Right lobe of liver (tissue), 6 donors: ENCODE results near the gene TMEM87B. TPM values are rescaled to one million over a fixed set of nuclear protein-coding genes. Genes with fewer than 3 reads are reported as not detected.
A peak's percentile ranks its signal among the peaks of the same experiment; 100 is the strongest.

Experiments
- ATAC-seq, 4 donors: fragments of 200-7000 bp; cut with Tn5 transposase; one replicate each; pipeline ENCODE4 v1.9.1; 2020; ENCODE audit warnings: mild to moderate bottlenecking in 4 of 4, moderate library complexity in 4 of 4
- DNase-seq, 3 donors: peaks; one replicate each; pipeline ENCODE4 v3.0.0-alpha.2; 2020
- H3K27ac ChIP-seq, 3 donors: fragments of 200-600 bp; one replicate each; pipeline ENCODE4 v1.8.0; 2022
- H3K27me3 ChIP-seq, 2 donors: fragments of 200-600 bp; one replicate each; pipeline ENCODE4 v1.8.0; 2022
- H3K36me3 ChIP-seq, 4 donors: fragments of 200-600 bp; sonication (generic) in 1 of 4; one replicate each; pipeline versions ENCODE4 v1.5.1 to v1.8.0; 2017 to 2022; ENCODE audit warnings: control low read depth in 1 of 4
- H3K4me1 ChIP-seq, 4 donors: fragments of 200-600 bp; sonication (generic) in 1 of 4; one replicate each; pipeline versions ENCODE4 v1.5.1 to v1.8.0; 2017 to 2022; ENCODE audit warnings: control low read depth in 1 of 4
- H3K4me3 ChIP-seq, 3 donors: fragments of 200-600 bp; one replicate each; pipeline ENCODE4 v1.8.0; 2022
- H3K9me3 ChIP-seq, 4 donors: fragments of 200-600 bp; sonication (generic) in 1 of 4; one replicate each; pipeline versions ENCODE4 v1.5.1 to v1.8.0; 2017 to 2022; ENCODE audit warnings: control low read depth in 1 of 4
- CTCF ChIP-seq, 4 donors: fragments of 200-600 bp in 3 of 4; fragments of 450-650 bp in 1 of 4; IDR thresholded peaks; one replicate each; pipeline versions ENCODE4 v1.5.1 to v1.8.0; 2016 to 2022; ENCODE audit warnings: antibody characterized with exemption in 4 of 4, mild to moderate bottlenecking in 2 of 4
- POLR2A ChIP-seq: fragments of 450-650 bp; IDR thresholded peaks from one replicate; pipeline ENCODE4 v1.6.1; 2017; ENCODE audit warnings: antibody characterized with exemption, mild to moderate bottlenecking
- WGBS: methylation state at CpG from one replicate; pipeline ENCODE4 v1.1.6; 2018; ENCODE audit warnings: low coverage, low lambda C conversion rate; ENCODE audit not compliant: insufficient coverage; ENCODE audit errors: missing lambda C conversion rate; 5-methylcytosine and 5-hydroxymethylcytosine counted together
- intact Hi-C, 2 donors: fragments of 100-400 bp; cut with DNase I; formaldehyde crosslinking; loops; one replicate each; pipeline versions ENCODE4 v1.11.2 to v1.14.1; 2022
- total RNA-seq, 6 experiments: library from RNA; depleted of rRNA in 2 of 6; stranded (reverse); fragments of >200 nt in 2 of 6; fragmentation: NEBNext Ultra II Directional in 3 of 6; extraction: Animal tissue kit (Norgen Biotek cat#: 25700) in 3 of 6; gene quantifications; one replicate each; pipeline versions ENCODE4 v1.1.0 to v1.2.4, GENCODE V29; 2016 to 2023
- donor health status: DM: no; HTN: yes; CAD: no.
- donor health status: DM: no; HTN: no; CAD: no.
- donor health status: DM: no; HTN: no; CAD: no.
- donor health status: DM: no; HTN: yes; CAD: no.
- donor health status: DM: no; HTN: yes; CAD: no.

TMEM87B gene
- total RNA-seq, 6 experiments from 2014 or later: 5.4 to 18.0 (median 8.8) TPM

- H3K27me3 ChIP-seq: no peaks in the 10 kb centered on the region
- H3K4me3 ChIP-seq: no peak overlapping the region
- H3K27ac ChIP-seq: no peak overlapping the region
- peak in 1 of 3 donors; percentile 13 for DNase-seq
- TF ChIP-seq CTCF (IDR thresholded peaks at IDR 0.05) (no peak), POLR2A (no peak)
- H3K36me3 ChIP-seq: no peaks in the 10 kb centered on the region
- no peak for ATAC-seq
- H3K9me3 ChIP-seq: no peaks in the 10 kb centered on the region
- no peaks in the 10 kb centered on the region for H3K4me1 ChIP-seq
- intact Hi-C loops: no loop called here
- 95% methylated on average over 17 of the region's 17 CpGs for WGBS
Measured at GRCh38 chr2:112147382-112148168, 92.5 kb downstream of the TMEM87B start.

GRCh38 chr2:112148477-112148876 lies 93.4 kb downstream of the TMEM87B start:
- H3K27me3 ChIP-seq: no peaks in the 10 kb centered on the region
- H3K4me3 ChIP-seq: no peak overlapping the region
- H3K9me3 ChIP-seq: no peaks in the 10 kb centered on the region
- TF ChIP-seq POLR2A (no peak), CTCF (IDR thresholded peaks at IDR 0.05) (no peak)
- ATAC-seq: no peak
- intact Hi-C loops: no loop called here
- no peaks in the 10 kb centered on the region for H3K36me3 ChIP-seq
- WGBS: no CpG with 5 or more reads among the region's 2 CpGs
- no peak overlapping the region for H3K27ac ChIP-seq
- no peak for DNase-seq
- H3K4me1 ChIP-seq: no peaks in the 10 kb centered on the region

- no peak for DNase-seq
- intact Hi-C loops: no loop called here
- TF ChIP-seq POLR2A: no peak
- no peak for TF ChIP-seq CTCF (IDR thresholded peaks at IDR 0.05)
- H3K4me3 ChIP-seq: no peak overlapping the region
- H3K27me3 ChIP-seq: no peaks in the 10 kb centered on the region
- no peak for ATAC-seq
- H3K4me1 ChIP-seq: no peaks in the 10 kb centered on the region
- WGBS: 55% methylated on average over 2 of the region's 5 CpGs
- no peak overlapping the region for H3K27ac ChIP-seq
- H3K9me3 ChIP-seq: no peaks in the 10 kb centered on the region
- no peaks in the 10 kb centered on the region for H3K36me3 ChIP-seq
Measured at GRCh38 chr2:112149194-112149593, 94.1 kb downstream of the TMEM87B start.

DNA sequence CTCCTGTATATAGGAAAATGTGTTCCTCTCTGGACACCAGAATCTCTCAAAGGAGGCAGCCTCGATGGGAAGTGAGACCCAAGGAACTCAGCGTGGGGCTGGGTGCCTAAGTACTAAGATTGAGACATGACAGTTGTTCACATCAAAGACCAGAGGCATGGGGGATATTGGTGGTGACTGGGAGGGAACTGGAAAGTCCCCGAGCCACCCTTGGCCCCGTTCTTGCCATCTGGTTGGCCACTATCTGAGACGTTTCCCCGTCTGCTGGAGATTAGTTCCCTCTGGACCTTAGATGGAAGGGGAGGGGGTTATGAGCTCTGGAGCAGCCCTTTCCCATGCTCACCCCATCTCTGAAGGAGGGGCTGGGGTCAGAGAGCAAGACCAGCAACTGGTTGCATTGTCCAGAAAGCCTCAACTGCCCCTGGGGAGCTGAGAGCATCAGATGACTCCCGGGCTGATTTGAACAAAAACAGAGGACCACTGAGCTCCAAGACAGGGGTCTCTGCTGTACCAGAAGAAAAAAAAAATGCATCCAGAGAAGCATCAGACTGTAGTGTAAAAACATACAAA lies 94.9 kb downstream of the TMEM87B start:
- H3K4me1 ChIP-seq: no peaks in the 10 kb centered on the region
- H3K27me3 ChIP-seq: no peaks in the 10 kb centered on the region
- DNase-seq (no peak), ATAC-seq (no peak)
- 69% methylated on average over 6 of the region's 7 CpGs for WGBS
- no peaks in the 10 kb centered on the region for H3K9me3 ChIP-seq
- intact Hi-C loops: no loop called here
- H3K27ac ChIP-seq: no peak overlapping the region
- no peaks in the 10 kb centered on the region for H3K36me3 ChIP-seq
- H3K4me3 ChIP-seq: no peak overlapping the region
- TF ChIP-seq POLR2A: no peak
- no peak for TF ChIP-seq CTCF (IDR thresholded peaks at IDR 0.05)
